HAP-1 (cell line): ENCODE data around the gene DNPH1.

Experiments
- DNase-seq, 2 experiments: peaks; one replicate each; pipeline ENCODE4 v3.0.0-alpha.2; 2016 to 2020; ENCODE audit warnings: low spot score in 2 of 2
- H3K27me3 ChIP-seq: fragments of 250-450 bp; sonication (Bioruptor Pico); 2 replicates; pipeline ENCODE4 v1.5.1; 2020; ENCODE audit warnings: low read depth, mild to moderate bottlenecking, moderate library complexity
- H3K36me3 ChIP-seq: fragments of 250-450 bp; sonication (Bioruptor Pico); replicated peaks from 2 replicates; pipeline ENCODE4 v1.5.1; 2020; ENCODE audit warnings: mild to moderate bottlenecking
- H3K4me1 ChIP-seq: fragments of 250-450 bp; sonication (Bioruptor Pico); 2 replicates; pipeline ENCODE4 v1.5.1; 2020; ENCODE audit warnings: mild to moderate bottlenecking
- H3K4me3 ChIP-seq: fragments of 250-450 bp; sonication (Bioruptor Pico); 2 replicates; pipeline ENCODE4 v1.5.1; 2020; ENCODE audit warnings: mild to moderate bottlenecking, moderate library complexity
- H3K9me3 ChIP-seq: fragments of 250-450 bp; sonication (Bioruptor Pico); 2 replicates; pipeline ENCODE4 v1.5.1; 2020; ENCODE audit warnings: mild to moderate bottlenecking, moderate library complexity
- in situ Hi-C: fragments of 300-500 bp; cut with MboI; formaldehyde crosslinking; loops from 3 replicates; pipeline ENCODE4 v1.14.3; 2020; ENCODE audit warnings: low sequenced_read_pairs, inconsistent platforms, mixed read lengths

The DNPH1 gene

GRCh38 chr6:43203029-43203717 lies 26.1 kb downstream of the DNPH1 start:
- in situ Hi-C loops = no loop called here
- no peaks in the 10 kb centered on the region for H3K27me3 ChIP-seq
- H3K9me3 ChIP-seq = no peaks in the 10 kb centered on the region
- H3K36me3 ChIP-seq = no peaks in the 10 kb centered on the region
- DNase-seq = no peak
- H3K4me1 ChIP-seq = no peaks in the 10 kb centered on the region
- H3K4me3 ChIP-seq = no peak overlapping the region

- H3K4me1 ChIP-seq = no peaks in the 10 kb centered on the region
- in situ Hi-C loops = no loop called here
- H3K9me3 ChIP-seq = no peaks in the 10 kb centered on the region
- DNase-seq = no peak
- peaks cover 4% of the 10 kb centered on the region; the same call in 1 of the 2 replicates for H3K36me3 ChIP-seq
- no peak overlapping the region for H3K4me3 ChIP-seq
- H3K27me3 ChIP-seq = no peaks in the 10 kb centered on the region
Measured at GRCh38 chr6:43202451-43202850, 26.8 kb downstream of the DNPH1 start.

- in situ Hi-C loops = no loop called here
Measured at GRCh38 chr6:43200541-43200940, 28.7 kb downstream of the DNPH1 start.

GRCh38 chr6:43199912-43200311 lies 29.4 kb downstream of the DNPH1 start:
- no peak for DNase-seq
- in situ Hi-C loops = no loop called here
- no peaks in the 10 kb centered on the region for H3K4me1 ChIP-seq
- H3K9me3 ChIP-seq = no peaks in the 10 kb centered on the region
- H3K4me3 ChIP-seq = no peak overlapping the region
- no peaks in the 10 kb centered on the region for H3K27me3 ChIP-seq
- H3K36me3 ChIP-seq = peaks cover 4% of the 10 kb centered on the region; the same call in 1 of the 2 replicates

More at GRCh38 chr6:43200541-43200940, 28.7 kb downstream of the DNPH1 start:
- Histone ChIP-seq H3K36me3 (peaks cover 4% of the 10 kb centered on the region; the same call in 1 of the 2 replicates), H3K4me1 (no peaks in the 10 kb centered on the region), H3K9me3 (no peaks in the 10 kb centered on the region), H3K4me3 (no peak overlapping the region), H3K27me3 (no peaks in the 10 kb centered on the region)
- DNase-seq = no peak

- in situ Hi-C loops = no loop called here
Measured at GRCh38 chr6:43196337-43196736, 32.9 kb downstream of the DNPH1 start.

GRCh38 chr6:43193929-43194328 lies 35.4 kb downstream of the DNPH1 start:
- peaks cover 4% of the 10 kb centered on the region; the same call in 1 of the 2 replicates for H3K36me3 ChIP-seq
- no peaks in the 10 kb centered on the region for H3K4me1 ChIP-seq
- H3K4me3 ChIP-seq = no peak overlapping the region
- no peaks in the 10 kb centered on the region for H3K27me3 ChIP-seq
- no peaks in the 10 kb centered on the region for H3K9me3 ChIP-seq
- DNase-seq = no peak
- in situ Hi-C loops = no loop called here

More at GRCh38 chr6:43196337-43196736, 32.9 kb downstream of the DNPH1 start:
- Histone ChIP-seq H3K9me3 (no peaks in the 10 kb centered on the region), H3K27me3 (no peaks in the 10 kb centered on the region), H3K4me3 (no peak overlapping the region), H3K36me3 (peaks cover 4% of the 10 kb centered on the region; the same call in 1 of the 2 replicates), H3K4me1 (no peaks in the 10 kb centered on the region)
- no peak for DNase-seq

- H3K36me3 ChIP-seq = peaks cover 2% of the 10 kb centered on the region; the same call in 1 of the 2 replicates
- H3K27me3 ChIP-seq = no peaks in the 10 kb centered on the region
- no peak for DNase-seq
- in situ Hi-C loops = no loop called here
- H3K4me1 ChIP-seq = no peaks in the 10 kb centered on the region
- no peak overlapping the region for H3K4me3 ChIP-seq
- H3K9me3 ChIP-seq = no peaks in the 10 kb centered on the region
Measured at GRCh38 chr6:43192911-43193310, 36.4 kb downstream of the DNPH1 start.

GRCh38 chr6:43189776-43190304 lies 39.4 kb downstream of the DNPH1 start:
- Histone ChIP-seq H3K36me3 (no peaks in the 10 kb centered on the region; the same call in 1 of the 2 replicates), H3K4me1 (no peaks in the 10 kb centered on the region), H3K4me3 (no peak overlapping the region), H3K27me3 (no peaks in the 10 kb centered on the region), H3K9me3 (no peaks in the 10 kb centered on the region)
- in situ Hi-C loops = no loop called here
- no peak for DNase-seq

- Histone ChIP-seq H3K4me1 (no peaks in the 10 kb centered on the region), H3K4me3 (no peak overlapping the region), H3K27me3 (no peaks in the 10 kb centered on the region), H3K9me3 (no peaks in the 10 kb centered on the region), H3K36me3 (no peaks in the 10 kb centered on the region; the same call in 1 of the 2 replicates)
- in situ Hi-C loops = no loop called here
- no peak for DNase-seq
Measured at GRCh38 chr6:43188426-43188825, 40.9 kb downstream of the DNPH1 start.

- Histone ChIP-seq H3K4me1 (no peaks in the 10 kb centered on the region), H3K36me3 (no peaks in the 10 kb centered on the region; the same call in 1 of the 2 replicates), H3K9me3 (no peaks in the 10 kb centered on the region), H3K27me3 (no peaks in the 10 kb centered on the region), H3K4me3 (no peak overlapping the region)
- DNase-seq = no peak
- in situ Hi-C loops = no loop called here
Measured at GRCh38 chr6:43187821-43188220, 41.5 kb downstream of the DNPH1 start.

GRCh38 chr6:43186706-43187105 lies 42.6 kb downstream of the DNPH1 start:
- Histone ChIP-seq H3K4me3 (no peak overlapping the region), H3K4me1 (peaks cover 3% of the 10 kb centered on the region), H3K36me3 (no peaks in the 10 kb centered on the region; the same call in none of the 2 replicates), H3K27me3 (no peaks in the 10 kb centered on the region), H3K9me3 (no peaks in the 10 kb centered on the region)
- DNase-seq = no peak
- in situ Hi-C loops = no loop called here

GRCh38 chr6:43186019-43186418 lies 43.3 kb downstream of the DNPH1 start:
- Histone ChIP-seq H3K4me3 (no peak overlapping the region), H3K27me3 (no peaks in the 10 kb centered on the region), H3K4me1 (peaks cover 8% of the 10 kb centered on the region), H3K9me3 (no peaks in the 10 kb centered on the region), H3K36me3 (no peaks in the 10 kb centered on the region; the same call in none of the 2 replicates)
- no peak for DNase-seq
- in situ Hi-C loops = no loop called here

- no peaks in the 10 kb centered on the region for H3K27me3 ChIP-seq
- H3K36me3 ChIP-seq = no peaks in the 10 kb centered on the region; the same call in none of the 2 replicates
- DNase-seq = no peak
- H3K4me3 ChIP-seq = no peak overlapping the region
- peaks cover 8% of the 10 kb centered on the region for H3K4me1 ChIP-seq
- in situ Hi-C loops = no loop called here
- H3K9me3 ChIP-seq = no peaks in the 10 kb centered on the region
Measured at GRCh38 chr6:43185391-43185985, 43.8 kb downstream of the DNPH1 start.
